Measurements from ENCODE around the gene RNF224.
A peak's percentile ranks its signal among the peaks of the same experiment; 100 is the strongest.

Gene RNF224

DNA sequence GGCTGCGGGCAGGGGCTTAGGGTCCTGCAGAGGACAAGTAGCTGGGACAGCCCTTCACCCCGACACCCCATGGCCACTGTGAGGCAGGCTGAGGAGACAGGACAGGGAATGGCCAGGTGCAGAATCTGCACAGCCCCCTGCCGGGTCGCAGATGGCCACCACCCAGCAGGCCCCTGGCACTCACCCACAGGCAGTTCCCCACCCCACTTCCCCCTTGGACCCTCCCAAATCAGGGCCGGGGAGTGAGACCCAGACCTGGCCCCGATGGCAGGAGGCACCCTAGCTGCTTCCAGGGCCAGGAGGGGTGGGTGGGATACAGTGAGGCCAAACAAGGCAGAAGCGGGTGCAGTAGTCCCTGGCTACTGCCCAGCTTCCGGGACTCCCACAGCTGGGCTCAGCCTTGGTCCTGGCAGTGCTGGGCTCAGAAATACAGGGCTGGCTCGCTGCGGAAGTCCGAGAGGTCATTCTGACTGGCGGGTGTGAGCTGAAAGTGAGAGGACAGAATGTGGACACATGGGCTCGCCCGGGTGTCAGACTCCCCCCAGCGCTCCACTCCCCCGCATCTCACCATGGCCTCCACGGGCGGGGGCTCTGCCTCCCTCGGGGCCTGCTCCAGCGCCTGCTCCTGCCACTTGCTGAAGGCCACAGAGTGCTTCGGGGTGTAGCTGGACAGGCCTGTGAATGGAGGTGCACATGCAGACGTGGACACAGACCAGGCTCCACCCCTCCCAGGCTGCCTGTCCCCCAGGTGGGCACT lies 35.4 kb upstream of the RNF224 start:
- no peak overlapping the region for H3K4me3 ChIP-seq (ENCODE audit: low read depth, low read length)

GRCh38 chr9:137192448-137192780 lies 34.9 kb upstream of the RNF224 start:
- no peak overlapping the region for H3K4me3 ChIP-seq (ENCODE audit: low read depth, low read length)

DNA sequence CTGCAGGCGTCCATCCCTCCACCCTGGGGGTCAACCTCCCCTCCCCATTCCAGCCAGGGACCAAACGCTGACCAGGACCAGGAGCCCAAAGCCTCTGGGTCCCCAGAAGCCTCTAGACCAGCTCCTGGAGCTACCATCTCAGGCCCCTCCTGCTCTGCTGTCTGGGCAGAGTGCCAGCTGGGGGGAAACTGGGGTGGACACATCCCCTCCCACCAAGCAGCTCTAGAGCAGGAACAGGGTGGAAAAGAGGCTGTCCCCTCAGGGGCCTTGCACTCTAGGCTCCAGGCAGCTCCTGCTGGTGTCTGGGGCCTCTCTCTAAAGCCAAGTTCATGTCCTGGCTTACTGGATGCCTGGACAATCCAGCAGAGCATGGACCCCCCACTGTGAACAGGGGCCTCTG lies 34.4 kb upstream of the RNF224 start:
- no peak overlapping the region for H3K4me3 ChIP-seq (ENCODE audit: low read depth, low read length)

- H3K4me3 ChIP-seq (ENCODE audit: low read depth, low read length): no peak overlapping the region
These were observed 33.5 kb upstream of the RNF224 start for GRCh38 chr9:137193771-137194170.

GRCh38 chr9:137194388-137194787 lies 32.9 kb upstream of the RNF224 start:
- H3K4me3 ChIP-seq (ENCODE audit: low read depth, low read length): no peak overlapping the region

- no peak overlapping the region for H3K4me3 ChIP-seq (ENCODE audit: low read depth, low read length)
These were observed 32.4 kb upstream of the RNF224 start for GRCh38 chr9:137194909-137195308.

DNA sequence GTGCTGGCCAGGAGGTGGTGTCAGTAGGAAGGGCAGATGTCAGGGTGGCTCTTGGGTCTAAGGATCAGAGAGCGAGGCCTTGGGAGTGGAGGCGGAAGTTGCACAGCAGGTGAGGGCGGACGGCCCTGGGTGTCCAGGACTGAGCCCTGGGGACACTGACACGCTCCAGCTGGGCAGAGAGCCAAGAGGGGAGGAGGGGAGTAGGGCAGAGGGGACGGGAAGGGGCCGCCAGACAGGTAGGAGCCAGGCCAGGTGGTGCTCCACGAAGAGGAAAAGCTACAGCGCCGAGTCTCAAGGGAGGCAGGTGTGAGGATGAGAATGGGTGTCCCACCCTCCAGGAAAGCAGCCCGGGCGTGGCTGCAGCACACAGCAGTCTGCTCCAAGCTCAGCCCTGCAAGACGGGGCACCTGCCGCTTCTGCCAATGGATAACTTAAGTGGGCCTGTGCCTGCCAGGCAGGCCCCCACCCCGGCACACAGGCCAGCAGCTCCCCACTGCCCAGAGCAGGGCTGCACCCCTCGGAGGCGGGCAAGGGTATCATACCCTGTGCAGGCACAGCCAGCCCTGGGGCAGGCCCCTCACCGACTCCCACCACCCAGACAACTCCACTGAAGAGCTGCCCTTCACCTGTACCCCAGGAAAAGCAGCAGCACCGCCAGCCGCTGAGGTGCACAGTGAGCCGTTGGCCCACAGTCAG lies 31.6 kb upstream of the RNF224 start:
- H3K4me3 ChIP-seq (ENCODE audit: low read depth, low read length): no peak overlapping the region

DNA sequence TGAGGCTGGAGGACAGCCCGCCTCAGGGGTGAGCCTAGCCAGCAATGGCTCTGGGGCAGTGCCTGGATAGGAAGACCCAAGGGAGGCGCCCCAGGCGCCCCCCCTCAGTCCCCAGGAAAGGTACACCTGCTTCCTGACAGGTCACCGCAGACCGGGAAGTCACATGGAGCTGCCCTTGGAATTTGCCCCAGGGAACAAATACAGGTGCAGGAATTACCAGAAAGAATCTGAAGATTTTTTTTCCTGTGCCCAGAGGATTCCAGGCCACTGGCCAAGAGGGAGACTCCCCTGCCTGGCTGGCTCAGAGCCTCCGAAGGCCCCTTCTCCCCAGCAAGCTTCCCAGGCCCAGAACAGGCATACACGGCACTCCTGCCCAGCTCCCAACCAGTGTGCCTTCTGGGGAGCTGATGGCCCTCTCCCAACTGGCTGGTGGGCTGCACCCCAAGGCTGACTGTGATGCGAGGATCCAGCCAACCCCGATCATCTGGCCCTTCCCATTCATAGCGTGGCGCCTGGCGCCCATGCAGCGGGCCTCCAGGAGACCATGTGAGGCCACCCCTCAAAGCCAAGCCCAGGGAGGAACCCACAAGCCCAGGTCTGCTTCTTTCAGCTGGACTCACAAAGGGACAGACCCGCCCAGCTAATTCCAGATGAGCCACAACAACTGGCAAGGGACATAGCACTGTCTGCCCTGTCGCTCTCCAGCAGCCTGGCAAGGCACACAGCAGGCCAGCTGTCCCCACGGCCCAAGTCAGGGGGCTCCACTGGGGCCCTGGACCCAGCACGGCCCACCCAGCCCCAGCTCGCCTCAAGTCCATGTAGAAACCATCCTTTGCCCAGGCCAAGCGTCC lies 29.0 kb upstream of the RNF224 start:
- no peak overlapping the region for H3K4me3 ChIP-seq (ENCODE audit: low read depth, low read length)

- H3K4me3 ChIP-seq (ENCODE audit: low read depth, low read length): no peak overlapping the region
These were observed 28.4 kb upstream of the RNF224 start for GRCh38 chr9:137198902-137199283.

- H3K4me3 ChIP-seq (ENCODE audit: low read depth, low read length): peak overlapping the region; percentile 13
These were observed 27.7 kb upstream of the RNF224 start for GRCh38 chr9:137199411-137200121.

DNA sequence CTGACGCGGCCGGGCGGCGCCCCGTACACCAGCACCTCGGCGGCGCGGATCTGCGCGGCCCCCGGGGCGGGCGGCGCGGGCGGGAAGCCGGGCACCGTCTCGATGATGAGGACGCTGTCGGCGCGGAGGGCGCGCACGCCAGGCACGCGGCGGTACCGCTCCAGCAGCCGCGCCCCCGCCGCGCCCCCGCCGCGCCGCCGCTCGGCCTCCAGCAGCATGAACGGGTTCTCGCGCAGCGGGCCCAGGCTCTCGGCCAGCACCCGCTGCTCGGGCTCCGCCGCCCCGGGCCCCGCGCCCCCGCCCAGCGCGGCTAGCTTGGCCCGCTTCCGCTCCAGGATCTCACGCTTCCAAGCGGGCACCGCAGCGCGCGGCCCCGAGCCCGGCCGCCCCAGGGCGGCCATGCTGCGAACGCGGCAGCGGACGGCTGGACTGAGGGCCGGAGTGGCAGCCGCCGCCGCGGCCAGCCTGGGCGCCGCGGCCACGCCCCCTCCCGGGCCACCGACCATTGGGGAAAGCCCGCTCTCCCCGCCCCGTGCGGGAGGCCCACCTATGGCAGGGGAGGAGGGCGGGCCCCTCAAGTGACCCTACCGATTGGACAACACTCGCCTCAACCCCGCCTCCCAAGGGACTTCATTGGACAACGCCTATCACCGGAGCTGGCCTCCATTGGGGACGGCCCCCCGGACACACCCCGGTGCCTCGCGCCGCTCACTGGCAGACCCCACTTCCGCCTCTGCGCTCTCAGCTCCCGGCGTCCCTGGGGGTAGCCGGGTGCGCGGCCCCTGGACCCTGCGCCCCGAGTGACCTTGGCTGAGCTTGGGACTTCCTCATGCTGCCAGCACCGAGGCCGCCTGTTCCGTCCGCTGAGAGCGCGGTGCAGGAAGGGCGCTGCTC lies 26.7 kb upstream of the RNF224 start, which contains the start of gene TPRN:
TSS of gene TPRN (minus strand) at position 431 of the 894 bp plus-strand sequence. CDS start at position 401, 30 bp downstream.
- peak within 1 kb of the TSS; percentile 53 for H3K4me3 ChIP-seq (ENCODE audit: low read depth, low read length)

- peak overlapping the region; percentile 53 for H3K4me3 ChIP-seq (ENCODE audit: low read depth, low read length)
These were observed 26.0 kb upstream of the RNF224 start for GRCh38 chr9:137201205-137201868.

DNA sequence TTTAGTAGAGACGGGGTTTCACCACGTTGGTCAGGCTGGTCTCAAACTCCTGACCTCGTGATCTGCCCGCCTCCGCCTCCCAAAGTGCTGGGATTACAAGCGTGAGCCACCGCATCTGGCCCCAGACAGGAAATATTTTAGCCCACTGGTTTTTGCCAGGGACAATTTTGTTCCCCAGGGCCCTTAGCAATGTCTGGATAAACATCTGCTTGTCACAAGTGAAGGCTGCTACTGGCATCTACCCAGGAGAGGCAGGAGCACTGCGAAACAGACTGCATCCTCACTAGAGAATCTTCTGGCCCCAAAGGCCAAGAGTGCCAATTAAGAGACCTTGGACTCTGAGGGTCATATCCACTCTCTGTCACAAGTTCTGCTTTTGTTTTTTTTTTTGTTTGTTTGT lies 24.3 kb upstream of the RNF224 start:
- H3K4me3 ChIP-seq (ENCODE audit: low read depth, low read length): no peak overlapping the region

DNA sequence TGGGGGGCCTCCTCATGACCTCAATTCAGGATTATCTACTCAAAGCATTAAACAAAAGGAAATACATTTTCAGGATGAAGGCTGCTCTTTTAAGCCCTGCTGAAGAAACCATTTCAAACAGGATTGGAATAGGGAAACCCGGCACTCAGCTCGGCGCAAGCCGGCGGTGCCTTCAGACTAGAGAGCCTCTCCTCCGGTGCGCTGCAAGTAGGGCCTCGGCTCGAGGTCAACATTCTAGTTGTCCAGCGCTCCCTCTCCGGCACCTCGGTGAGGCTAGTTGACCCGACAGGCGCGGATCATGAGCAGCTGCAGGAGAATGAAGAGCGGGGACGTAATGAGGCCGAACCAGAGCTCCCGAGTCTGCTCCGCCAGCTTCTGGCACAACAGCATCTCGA lies 22.6 kb upstream of the RNF224 start:
- H3K4me3 ChIP-seq (ENCODE audit: low read depth, low read length): peak overlapping the region; percentile 94

DNA sequence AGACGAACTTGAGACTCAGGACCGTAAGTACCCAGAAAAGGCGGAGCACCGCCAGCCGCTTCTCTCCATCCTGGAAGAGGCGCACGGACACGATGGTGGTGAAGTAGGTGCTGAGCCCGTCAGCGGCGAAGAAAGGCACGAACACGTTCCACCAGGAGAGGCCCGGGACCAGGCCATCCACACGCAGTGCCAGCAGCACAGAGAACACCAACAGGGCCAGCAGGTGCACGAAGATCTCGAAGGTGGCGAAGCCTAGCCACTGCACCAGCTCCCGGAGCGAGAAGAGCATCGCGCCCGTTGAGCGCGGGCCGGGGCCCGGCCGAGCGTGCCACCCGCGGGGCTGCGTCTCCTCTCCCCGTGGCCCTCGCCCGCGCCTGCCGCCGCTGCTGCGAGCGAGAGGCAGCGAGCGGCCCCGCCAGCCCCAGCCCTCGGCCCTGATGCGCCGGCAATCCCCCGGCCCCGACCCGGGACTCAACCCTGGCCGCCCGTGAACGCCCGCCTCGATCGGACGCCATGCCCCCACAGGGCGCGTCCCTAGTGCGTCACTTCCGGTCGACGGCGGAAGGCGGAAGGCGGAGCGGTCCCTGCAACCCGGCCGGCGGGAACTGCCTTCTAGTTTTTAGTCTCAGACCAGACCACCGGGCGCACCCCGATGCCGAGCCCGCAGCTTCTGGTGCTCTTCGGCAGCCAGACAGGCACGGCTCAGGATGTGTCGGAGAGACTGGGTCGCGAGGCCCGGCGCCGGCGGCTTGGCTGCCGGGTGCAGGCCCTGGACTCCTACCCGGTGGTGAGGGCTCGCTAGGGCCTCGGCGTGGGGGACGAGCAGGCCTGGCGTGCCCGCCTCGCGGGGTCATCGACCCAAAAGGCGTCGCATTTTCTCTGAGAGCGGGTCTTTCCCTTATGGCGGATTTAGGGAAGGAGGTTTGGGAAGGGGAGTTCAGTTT lies 21.9 kb upstream of the RNF224 start, which contains the start of the genes NDOR1 and TMEM203:
TSS of gene NDOR1 (plus strand) at position 575 of the 944 bp plus-strand sequence. CDS start at position 653, 78 bp downstream.
TSS of gene TMEM203 (minus strand) at position 523 of the 944 bp plus-strand sequence. CDS start at position 289, 234 bp downstream.
- H3K4me3 ChIP-seq (ENCODE audit: low read depth, low read length): peak within 1 kb of the TSS; percentile 94

DNA sequence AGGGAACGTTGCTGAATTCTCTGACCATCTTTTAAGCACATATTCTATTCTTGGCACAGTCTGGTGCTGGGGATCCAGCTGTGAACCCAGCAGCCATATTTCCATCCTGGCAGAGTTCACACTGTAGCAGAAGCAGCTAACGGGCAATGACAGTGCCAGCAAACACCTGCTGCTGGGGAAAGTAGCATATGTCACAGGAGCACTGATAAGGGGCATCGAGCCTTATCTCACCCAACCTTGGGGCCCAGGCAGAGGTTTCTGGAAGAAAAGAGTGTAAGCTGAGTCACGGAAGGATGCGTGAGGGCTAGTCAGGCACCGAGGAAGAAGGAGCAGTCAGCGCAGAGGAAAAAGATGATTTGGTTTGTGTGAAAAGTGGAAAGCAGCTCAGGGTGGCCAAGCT lies 20.7 kb upstream of the RNF224 start:
- H3K4me3 ChIP-seq (ENCODE audit: low read depth, low read length): no peak overlapping the region

DNA sequence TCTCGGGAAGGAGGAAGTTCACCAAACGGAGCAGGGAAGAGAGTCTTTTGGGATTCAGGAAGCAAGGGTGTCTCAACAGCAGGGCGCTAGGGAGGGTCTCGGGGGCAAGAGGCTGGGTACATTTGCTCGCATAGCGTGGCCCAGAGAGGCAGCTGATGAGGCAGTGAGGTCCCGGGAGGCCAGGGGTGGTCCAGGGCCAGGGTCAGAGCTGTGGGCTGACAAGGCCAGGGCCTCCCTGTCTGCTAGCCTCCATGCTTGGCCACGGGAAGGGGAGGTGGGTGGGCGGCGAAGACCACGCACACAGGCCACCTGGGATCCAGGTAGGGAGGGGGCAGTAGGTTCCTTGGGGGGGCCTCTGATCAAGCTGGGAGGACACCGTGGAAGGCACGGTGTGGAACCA lies 15.8 kb upstream of the RNF224 start:
- no peak overlapping the region for H3K4me3 ChIP-seq (ENCODE audit: low read depth, low read length)

DNA sequence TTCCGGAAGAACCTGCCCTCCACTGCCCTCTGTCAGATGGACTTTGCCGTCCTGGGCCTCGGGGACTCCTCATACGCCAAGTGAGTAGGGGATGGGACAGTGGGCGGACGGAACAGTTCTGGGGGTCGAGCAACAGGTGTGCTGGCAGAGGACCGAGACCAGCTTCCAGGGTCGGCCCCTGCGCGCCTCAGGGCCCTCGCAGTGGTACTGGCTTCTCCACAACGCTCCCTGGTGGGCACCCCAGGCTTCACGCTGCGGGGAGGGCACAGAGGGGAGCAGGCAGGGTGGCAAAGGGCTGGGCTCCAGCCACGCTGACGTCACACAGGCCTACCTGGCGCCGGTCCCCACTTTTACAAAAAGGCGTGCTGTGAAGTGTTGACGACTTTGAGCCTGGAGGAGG lies 14.8 kb upstream of the RNF224 start:
- no peak overlapping the region for H3K4me3 ChIP-seq (ENCODE audit: low read depth, low read length)

Measured in iPS-11a (cell line).